HG02610 (cell line): ENCODE results near the gene CD93.

ENCODE experiments used
- ATAC-seq: cut with Tn5 transposase; IDR thresholded peaks from one replicate; pipeline ENCODE4 v1.9.1; 2021; ENCODE audit warnings: mild to moderate bottlenecking, moderate library complexity; ENCODE audit not compliant: unreplicated experiment

CD93 gene

GRCh38 chr20:23120936-23121750 is 35.0 kb upstream of the CD93 start:
- ATAC-seq: no peak

DNA sequence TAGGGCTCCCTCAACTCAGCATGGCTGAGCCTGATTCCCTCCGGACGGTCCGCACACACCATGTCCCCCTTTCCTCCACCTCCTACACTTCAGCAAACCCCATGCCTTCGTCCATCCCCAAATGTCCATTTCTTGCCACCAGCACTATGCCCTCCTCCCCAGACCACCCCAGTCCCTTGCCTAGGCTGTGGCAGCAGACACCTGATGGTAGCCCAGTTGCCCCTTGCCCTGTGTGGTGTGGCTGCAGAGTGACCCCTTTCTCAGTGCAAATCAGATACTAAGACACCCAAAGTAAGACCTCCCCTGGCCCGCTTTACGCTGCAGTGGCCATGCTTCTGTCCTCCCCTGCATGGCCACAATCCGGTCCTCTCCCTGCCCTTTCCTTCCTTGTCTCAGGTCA is 34.1 kb upstream of the CD93 start:
- no peak for ATAC-seq

DNA sequence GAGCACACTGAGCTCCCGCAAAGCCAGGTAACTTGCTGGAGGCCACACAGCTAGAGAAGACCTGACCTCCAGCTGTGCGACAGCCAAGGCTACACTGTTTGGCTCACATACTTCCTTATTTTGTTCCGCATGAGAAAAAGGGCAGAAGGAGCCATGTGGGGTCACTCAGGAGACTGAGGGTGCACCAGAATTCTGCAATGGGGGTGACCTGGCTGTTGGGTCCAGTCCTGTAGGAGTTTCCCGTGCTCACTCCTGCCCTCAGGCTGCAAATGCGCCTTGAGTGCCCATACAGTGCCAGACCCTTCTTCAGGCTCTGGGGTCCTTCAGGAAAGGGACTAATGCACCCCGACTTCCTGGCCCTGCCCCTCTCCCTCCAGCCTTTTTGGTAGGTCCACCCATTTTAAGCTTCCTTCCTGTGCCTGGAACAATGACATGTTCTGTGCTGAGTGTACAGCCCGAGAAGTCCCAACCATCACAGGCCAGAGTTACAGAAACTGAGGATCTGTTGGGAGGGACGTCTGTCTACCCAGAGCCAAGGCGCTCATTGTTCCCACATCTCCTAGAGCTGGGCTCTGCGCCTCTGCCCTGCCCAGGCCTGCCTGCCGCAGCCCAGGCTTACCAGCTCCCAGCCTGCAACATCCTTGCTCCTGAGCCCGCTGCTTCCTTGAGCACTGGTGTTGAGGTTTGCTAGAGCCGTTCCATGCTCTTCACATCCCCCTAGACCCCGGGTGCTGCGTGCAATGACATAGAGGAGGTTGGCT is 33.5 kb upstream of the CD93 start:
- no peak for ATAC-seq

- no peak for ATAC-seq
Measured at GRCh38 chr20:23118766-23119165, 32.6 kb upstream of the CD93 start.

DNA sequence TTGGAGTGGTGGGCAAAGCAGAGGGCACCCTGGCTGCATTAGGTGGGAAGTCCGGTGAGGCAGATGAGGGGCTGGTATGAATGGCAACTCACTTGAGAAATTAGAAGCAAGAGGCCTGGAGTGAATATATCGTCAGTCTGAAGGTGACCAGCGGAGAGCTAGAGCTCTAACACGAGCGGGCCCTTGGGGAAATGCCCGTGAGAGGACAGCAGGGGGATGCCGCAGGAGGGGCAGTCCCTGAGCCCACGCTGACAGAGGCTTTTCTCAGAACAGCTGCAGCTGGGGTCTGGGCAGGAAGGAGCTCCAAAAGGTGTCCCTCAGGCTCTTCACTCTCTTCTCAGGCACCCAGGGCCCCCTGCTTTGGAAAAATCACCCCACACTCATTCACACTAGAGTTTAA is 32.0 kb upstream of the CD93 start:
- peak; percentile 58 for ATAC-seq

GRCh38 chr20:23117738-23118137 is 31.6 kb upstream of the CD93 start:
- ATAC-seq: no peak

DNA sequence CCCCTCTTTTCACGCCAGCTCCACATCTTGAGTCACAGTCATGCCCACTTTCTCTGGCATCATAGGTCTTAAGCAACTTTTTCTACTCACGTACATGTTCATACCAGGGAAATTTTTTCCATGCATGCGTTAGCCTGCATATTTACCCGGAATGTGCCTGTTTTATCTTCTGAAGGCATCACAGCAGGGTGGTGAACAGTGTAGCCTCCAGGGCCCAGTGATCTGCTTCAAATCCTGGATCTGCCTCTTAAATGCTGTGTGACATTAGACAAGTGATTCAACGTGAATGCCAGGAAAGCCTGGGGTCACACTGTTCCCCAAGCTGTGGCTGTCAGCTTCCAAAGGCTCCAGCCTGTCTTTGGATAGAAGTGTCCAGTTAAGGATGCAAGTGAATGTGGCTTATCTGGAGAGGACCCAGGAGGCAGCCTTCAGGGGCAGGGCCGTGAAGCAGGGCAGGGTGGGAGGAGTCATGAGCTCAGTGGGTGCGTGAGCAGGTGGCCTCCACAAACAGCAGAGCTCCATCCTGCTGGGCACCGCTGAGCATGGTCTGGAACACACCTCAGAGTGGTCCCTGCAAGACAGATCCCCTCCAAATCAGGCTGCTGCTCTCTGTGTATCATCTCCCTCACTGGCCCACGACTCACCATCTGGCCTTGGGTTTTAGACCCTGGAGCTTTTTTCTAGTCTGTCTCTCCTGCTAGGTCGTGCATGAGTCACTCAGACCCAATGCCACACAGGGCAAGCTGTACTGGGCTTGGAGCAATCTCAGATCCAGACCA is 30.4 kb upstream of the CD93 start:
- no peak for ATAC-seq

DNA sequence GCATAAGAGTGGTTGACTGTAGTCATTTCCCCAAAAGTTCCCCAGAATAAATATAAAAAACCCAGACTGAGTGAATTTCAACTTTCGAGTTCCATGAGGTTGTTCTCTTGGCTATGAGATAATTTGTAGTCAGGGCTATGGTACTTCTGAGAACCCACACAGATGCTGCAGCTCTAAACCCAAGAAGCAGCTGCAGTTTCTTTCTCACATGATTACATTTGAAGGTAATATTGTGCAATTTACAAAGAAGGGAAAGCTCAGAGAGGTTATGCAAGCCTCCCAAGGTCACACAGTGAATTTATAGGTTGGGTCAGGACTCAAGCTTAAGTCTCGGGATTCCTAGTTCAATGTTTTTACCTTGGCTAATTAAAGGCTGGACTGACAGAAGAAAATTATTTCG is 29.7 kb upstream of the CD93 start:
- ATAC-seq: peak; percentile 45

DNA sequence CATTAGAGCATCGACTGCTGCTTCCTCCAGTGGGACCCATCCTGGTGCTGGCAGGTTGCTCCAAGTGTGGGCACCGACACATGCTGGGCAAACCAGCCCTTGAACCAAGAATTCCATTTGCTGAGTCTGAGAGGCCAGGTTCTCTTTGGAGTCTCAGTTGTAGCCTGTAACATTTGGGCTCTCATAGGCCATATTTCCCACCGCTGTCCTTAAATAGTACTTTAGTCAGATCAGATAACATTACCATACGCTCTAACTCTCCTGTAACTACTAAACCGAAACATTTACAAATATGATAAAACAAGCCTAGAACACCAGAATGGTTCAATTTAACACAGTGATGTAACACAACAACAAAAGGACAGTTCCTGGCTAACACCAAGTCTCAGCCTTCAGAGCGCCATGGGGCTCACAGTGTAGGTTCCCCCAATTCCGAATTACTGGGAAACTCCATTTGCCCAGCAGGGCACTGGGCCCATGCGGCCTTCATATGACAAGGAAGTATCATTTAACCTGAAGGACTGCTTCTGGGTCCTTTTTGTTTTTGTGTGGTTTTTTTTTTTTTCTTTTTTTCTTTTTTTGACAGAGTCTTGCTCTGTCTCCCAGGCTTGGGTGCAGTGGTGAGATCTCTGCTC is 28.4 kb upstream of the CD93 start:
- no peak for ATAC-seq

GRCh38 chr20:23114018-23114417 is 27.9 kb upstream of the CD93 start:
- ATAC-seq: no peak

- ATAC-seq: no peak
Measured at GRCh38 chr20:23112595-23112994, 26.5 kb upstream of the CD93 start.

GRCh38 chr20:23111944-23112342 is 25.8 kb upstream of the CD93 start:
- ATAC-seq: no peak

DNA sequence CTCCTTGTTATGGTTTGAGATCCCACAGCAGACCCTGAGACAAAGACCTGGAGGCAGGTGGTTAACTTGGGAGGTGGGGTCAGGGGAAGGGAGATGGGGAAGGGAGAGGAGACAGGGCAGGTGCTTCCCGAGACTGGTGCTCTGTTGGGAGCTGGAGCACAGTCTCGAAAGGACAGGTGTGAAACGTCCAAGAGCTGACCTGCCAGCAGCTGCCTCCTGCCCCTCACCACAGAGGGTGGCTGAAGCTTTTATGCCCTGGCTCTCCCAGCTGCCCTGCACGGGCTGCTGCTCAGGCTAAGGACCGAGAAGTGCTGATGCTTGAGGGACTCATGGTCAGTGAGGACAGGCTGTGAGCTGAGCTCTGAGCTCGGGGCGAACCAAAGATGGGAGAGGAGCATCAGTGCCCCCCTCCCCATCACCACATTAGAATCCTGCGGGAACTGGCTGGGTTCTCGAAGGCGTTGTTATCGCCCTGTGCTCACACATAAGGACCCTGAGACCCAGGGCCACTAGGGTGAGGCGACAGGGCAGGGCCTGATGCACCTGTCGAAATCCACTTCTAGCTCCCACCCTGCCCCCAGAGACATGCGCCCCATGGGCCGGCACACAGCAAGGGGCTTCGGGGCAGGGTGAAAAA is 25.3 kb upstream of the CD93 start:
- no peak for ATAC-seq

GRCh38 chr20:23108871-23109270 is 22.7 kb upstream of the CD93 start:
- ATAC-seq: no peak

DNA sequence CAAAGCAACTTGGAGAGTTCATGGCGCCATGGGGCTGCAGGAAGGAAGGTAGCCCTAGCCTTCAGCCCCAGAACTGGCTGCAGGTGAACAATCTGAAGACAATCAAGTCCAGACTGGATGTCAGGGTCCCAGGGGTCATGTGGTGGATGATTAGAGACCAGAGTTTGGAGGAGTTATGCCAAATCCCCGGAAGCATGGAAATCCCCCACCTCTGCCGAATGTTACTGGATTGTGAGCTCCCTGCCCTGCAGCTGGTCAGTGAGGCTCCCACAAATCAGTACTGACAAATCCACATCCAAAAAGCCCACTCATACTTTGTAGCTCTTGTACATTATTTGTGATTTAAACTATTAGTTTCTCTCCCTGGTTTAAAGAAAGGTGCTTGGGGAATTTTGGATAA is 21.3 kb upstream of the CD93 start:
- ATAC-seq: no peak

DNA sequence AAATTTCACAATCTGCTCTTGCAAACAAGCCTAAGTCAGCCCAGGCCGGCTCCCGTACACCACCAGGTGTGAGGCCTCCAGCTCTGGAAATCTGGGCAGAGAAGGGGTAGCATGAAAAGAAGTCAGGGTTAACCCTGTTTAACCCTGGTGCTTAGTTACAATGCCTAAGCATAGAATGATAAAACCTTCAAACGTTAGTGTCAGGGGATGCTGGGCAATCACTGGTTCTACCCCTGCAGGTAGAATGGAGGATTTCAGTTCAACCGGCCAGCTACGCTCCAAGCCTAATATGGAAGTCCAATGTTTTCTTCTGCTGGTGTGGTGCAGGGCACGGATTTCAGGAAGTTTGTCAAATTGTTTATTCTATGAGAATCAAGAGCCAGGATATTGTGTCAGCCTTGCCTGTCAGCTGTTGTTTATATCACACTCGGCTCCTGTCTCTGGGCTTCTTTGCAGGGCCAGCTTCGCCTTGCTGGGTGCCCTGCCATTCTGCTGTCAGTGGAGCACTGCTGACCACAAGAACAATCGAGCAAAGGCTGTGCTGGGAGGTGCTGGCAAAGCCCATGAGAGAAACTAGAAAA is 20.2 kb upstream of the CD93 start:
- no peak for ATAC-seq

DNA sequence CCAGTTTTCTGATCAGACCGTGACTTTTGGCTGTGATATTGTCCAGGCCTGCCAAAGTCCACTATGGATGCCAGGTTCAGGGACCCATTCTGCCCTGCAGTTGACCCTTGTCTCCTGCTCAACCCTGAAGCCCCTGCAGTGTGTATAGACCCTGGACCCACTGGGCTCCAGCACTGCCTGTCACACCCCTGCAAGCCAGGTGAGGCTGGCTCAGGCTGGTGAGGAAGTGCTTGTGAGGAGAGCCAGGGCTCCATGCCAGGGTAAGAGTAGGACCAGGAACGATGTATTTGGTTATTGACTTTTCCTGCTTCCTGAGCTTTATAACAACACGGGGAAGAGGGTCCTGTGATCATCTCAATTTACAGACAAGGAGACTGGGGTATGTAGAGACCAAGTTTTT is 19.1 kb upstream of the CD93 start:
- ATAC-seq: no peak

DNA sequence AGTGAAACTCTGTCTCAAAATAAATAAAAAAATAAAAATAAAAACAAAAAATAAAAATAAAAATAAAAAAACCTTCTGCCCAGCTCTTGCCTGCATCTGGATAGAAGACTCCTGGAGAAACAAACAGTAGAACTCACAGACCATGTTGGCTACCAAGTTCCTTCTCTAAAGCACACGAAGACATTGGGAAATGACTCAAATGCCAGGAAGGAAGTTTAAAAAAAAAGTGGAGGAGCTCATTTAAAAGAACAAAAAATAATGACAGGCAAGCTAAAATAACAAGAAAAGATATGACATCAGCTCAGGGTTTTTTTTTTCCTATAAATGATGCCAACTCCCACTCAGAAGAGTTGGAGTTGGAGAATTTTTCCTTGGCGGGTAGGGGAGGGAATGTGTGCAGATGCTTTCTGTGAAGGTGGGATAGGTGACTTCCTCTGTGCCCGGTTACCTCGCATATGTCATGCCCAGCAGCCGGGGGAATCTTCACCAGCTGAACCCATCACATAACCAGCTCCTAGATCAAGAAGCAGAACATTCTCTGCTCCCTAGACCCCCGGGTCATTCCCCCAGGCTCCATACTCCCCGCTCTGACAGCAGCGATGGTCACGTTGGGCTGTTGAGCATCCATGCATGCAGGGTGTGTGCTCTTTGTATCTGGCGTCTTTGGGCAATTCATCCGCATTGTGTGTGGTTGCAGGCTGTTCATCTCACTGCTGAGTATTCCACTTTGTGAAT is 17.3 kb upstream of the CD93 start:
- no peak for ATAC-seq

GRCh38 chr20:23101696-23102406 is 15.7 kb upstream of the CD93 start:
- no peak for ATAC-seq
